ENCODE measurements around the gene ILF3. TPM values are rescaled to one million over a fixed set of nuclear protein-coding genes. Genes with fewer than 3 reads are reported as not detected.

The ILF3 gene
- total and polyA plus RNA-seq, 10 donors, result 82.9 to 264 (median 160) TPM

GRCh38 chr19:10620786-10621185, 33.4 kb upstream of the ILF3 start:
- intact Hi-C loops (cut with DNase I; ENCODE audit: low total_unique reads), result no loop called here
- no peak for TF ChIP-seq POLR2A (IDR thresholded peaks at IDR 0.05)
- no peak for TF ChIP-seq CTCF (IDR thresholded peaks at IDR 0.05 in 8 of 11, conservative IDR thresholded peaks at IDR 0.05 in 3 of 11)
- peak in 1 of 3 donors; percentile 31 for TF ChIP-seq POLR2AphosphoS5 (IDR thresholded peaks at IDR 0.05)
- Histone ChIP-seq H3K4me1 (peaks cover 17 to 100% (median 60%) of the 10 kb centered on the region in 6 donors), H3K9me3 (no peaks in the 10 kb centered on the region), H3K27ac (no peak overlapping the region), H3K36me3 (peaks cover 0 to 99% (median 20%) of the 10 kb centered on the region in 6 donors), H3K4me3 (no peak overlapping the region), H3K27me3 (replicated peaks in 1 of 7) (no peaks in the 10 kb centered on the region)
- 93 to 99% (median 95%) methylated on average over 4 of the region's 4 CpGs for WGBS, 5 donors
- no peak for DNase-seq

GRCh38 chr19:10621966-10622365, 32.2 kb upstream of the ILF3 start:
- no peak for TF ChIP-seq POLR2A (IDR thresholded peaks at IDR 0.05)
- TF ChIP-seq POLR2AphosphoS5 (IDR thresholded peaks at IDR 0.05), result peak in 2 of 3 donors; percentile 25 to 40
- no peak for TF ChIP-seq CTCF (IDR thresholded peaks at IDR 0.05 in 8 of 11, conservative IDR thresholded peaks at IDR 0.05 in 3 of 11)
- peaks cover 8 to 100% (median 54%) of the 10 kb centered on the region in 6 donors for H3K4me1 ChIP-seq
- DNase-seq, result no peak
- H3K4me3 ChIP-seq, result no peak overlapping the region
- no peaks in the 10 kb centered on the region for H3K9me3 ChIP-seq
- no peaks in the 10 kb centered on the region for H3K27me3 ChIP-seq (replicated peaks in 1 of 7)
- H3K27ac ChIP-seq, result peak overlapping the region in 2 of 8 donors; percentile 12 to 27
- intact Hi-C loops (cut with DNase I; ENCODE audit: low total_unique reads), result no loop called here
- peaks cover 0 to 99% (median 23%) of the 10 kb centered on the region in 6 donors for H3K36me3 ChIP-seq
- WGBS, 5 donors, result 89 to 98% (median 95%) methylated on average over 8 of the region's 8 CpGs

- TF ChIP-seq POLR2AphosphoS5 (IDR thresholded peaks at IDR 0.05) (no peak), POLR2A (IDR thresholded peaks at IDR 0.05) (no peak), CTCF (IDR thresholded peaks at IDR 0.05 in 8 of 11, conservative IDR thresholded peaks at IDR 0.05 in 3 of 11) (no peak)
- Histone ChIP-seq H3K9me3 (no peaks in the 10 kb centered on the region), H3K27me3 (replicated peaks in 1 of 7) (no peaks in the 10 kb centered on the region), H3K27ac (peak overlapping the region in 7 of 8 donors; percentile 20 to 81 (median 70)), H3K4me3 (peak overlapping the region in 1 of 8 donors; percentile 45), H3K4me1 (peaks cover 8 to 91% (median 44%) of the 10 kb centered on the region in 6 donors), H3K36me3 (peaks cover 4 to 100% (median 42%) of the 10 kb centered on the region in 6 donors)
- DNase-seq, result no peak
- WGBS, 5 donors, result 59 to 72% (median 69%) methylated on average over 6 of the region's 6 CpGs
- intact Hi-C loops (cut with DNase I; ENCODE audit: low total_unique reads), result no loop called here
These were observed 29.6 kb upstream of the ILF3 start for GRCh38 chr19:10624585-10624984.

GRCh38 chr19:10625003-10625761, 29.0 kb upstream of the ILF3 start, which contains the start of gene SLC44A2:
Gene SLC44A2, plus strand, starts transcription at chr19:10625553. Its CDS starts 81 bp downstream, at chr19:10625634.
- WGBS, 5 donors, result 37 to 83% (median 63%) methylated on average over 37 to 53 of the region's 53 CpGs
- peak within 1 kb of the TSS; percentile 36 to 81 (median 71) for H3K27ac ChIP-seq
- peak; percentile 83 for DNase-seq

More at GRCh38 chr19:10625003-10625761, 29.0 kb upstream of the ILF3 start, which contains the start of gene SLC44A2:
- TF ChIP-seq POLR2AphosphoS5 (IDR thresholded peaks at IDR 0.05) (peak; percentile 48 to 80 (median 70)), CTCF (IDR thresholded peaks at IDR 0.05 in 8 of 11, conservative IDR thresholded peaks at IDR 0.05 in 3 of 11) (no peak)
- intact Hi-C loops (cut with DNase I; ENCODE audit: low total_unique reads), result no loop called here
- peaks cover 4 to 100% (median 47%) of the 10 kb centered on the region in 6 donors for H3K36me3 ChIP-seq
- H3K4me3 ChIP-seq, result peak within 1 kb of the TSS in 7 of 8 donors; percentile 17 to 64 (median 41)
- no peaks in the 10 kb centered on the region for H3K27me3 ChIP-seq (replicated peaks in 1 of 7)
- H3K4me1 ChIP-seq, result peaks cover 8 to 85% (median 44%) of the 10 kb centered on the region in 6 donors
- H3K9me3 ChIP-seq, result no peaks in the 10 kb centered on the region
